GM12873 (cell line): ENCODE data around the gene PLEKHB2.

Experiments
- CTCF ChIP-seq: IDR thresholded peaks from 2 replicates; pipeline ENCODE4 v1.5.1; 2012; ENCODE audit warnings: low read depth, mild to moderate bottlenecking, moderate library complexity, low read length, control low read depth; ENCODE audit not compliant: insufficient read depth; ENCODE audit errors: missing control alignments

Gene PLEKHB2

GRCh38 chr2:131140581-131140980 is 35.4 kb downstream of the PLEKHB2 start:
- TF ChIP-seq CTCF: no peak

GRCh38 chr2:131142849-131143248 is 37.7 kb downstream of the PLEKHB2 start:
- no peak for TF ChIP-seq CTCF

GRCh38 chr2:131143803-131144202 is 38.7 kb downstream of the PLEKHB2 start:
- no peak for TF ChIP-seq CTCF

GRCh38 chr2:131145040-131145439 is 39.9 kb downstream of the PLEKHB2 start:
- no peak for TF ChIP-seq CTCF

- TF ChIP-seq CTCF: no peak
Observed at GRCh38 chr2:131146231-131146630, 41.1 kb downstream of the PLEKHB2 start.

- TF ChIP-seq CTCF: no peak
Observed at GRCh38 chr2:131146749-131147148, 41.6 kb downstream of the PLEKHB2 start.

- no peak for TF ChIP-seq CTCF
Observed at GRCh38 chr2:131148426-131148825, 43.3 kb downstream of the PLEKHB2 start.
